Measurements from ENCODE around the gene FSD1L.
"Not testable (repeated sequence)": the region's sequence is repeated elsewhere in the genome, so short reads cannot be mapped to it uniquely, and the experiment has no call there.

Gene FSD1L

GRCh38 chr9:105535920-105536668 is 88.3 kb downstream of the FSD1L start:
- Histone ChIP-seq H3K9ac (ENCODE audit: low read depth in 1 of 2, low read length in 2 of 2) (no peak overlapping the region), H3K36me3 (ENCODE audit: control insufficient read depth in 1 of 2, insufficient read depth in 2 of 2, low read length in 2 of 2) (peaks cover 0 to 5% of the 10 kb centered on the region in 2 donors), H3K9me3 (ENCODE audit: control insufficient read depth in 1 of 2, low read length in 2 of 2) (no peaks in the 10 kb centered on the region), H3K27ac (ENCODE audit: low read depth, low read length) (no peak overlapping the region), H3K27me3 (ENCODE audit: control insufficient read depth in 1 of 2, insufficient read depth in 2 of 2, low read length in 2 of 2) (no peaks in the 10 kb centered on the region), H3K4me3 (ENCODE audit: low read depth in 1 of 2, low read length in 2 of 2) (no peak overlapping the region), H3K4me1 (ENCODE audit: control insufficient read depth in 1 of 2, insufficient read depth in 2 of 2, low read length in 2 of 2) (peaks cover 4 to 11% of the 10 kb centered on the region in 2 donors)

GRCh38 chr9:105539452-105539851 is 91.6 kb downstream of the FSD1L start:
- Histone ChIP-seq H3K27ac (ENCODE audit: low read depth, low read length) (no peak overlapping the region), H3K27me3 (ENCODE audit: control insufficient read depth in 1 of 2, insufficient read depth in 2 of 2, low read length in 2 of 2) (no peaks in the 10 kb centered on the region), H3K9ac (ENCODE audit: low read depth in 1 of 2, low read length in 2 of 2) (no peak overlapping the region), H3K36me3 (ENCODE audit: control insufficient read depth in 1 of 2, insufficient read depth in 2 of 2, low read length in 2 of 2) (peaks cover 0 to 5% of the 10 kb centered on the region in 2 donors), H3K9me3 (ENCODE audit: control insufficient read depth in 1 of 2, low read length in 2 of 2) (no peaks in the 10 kb centered on the region), H3K4me1 (ENCODE audit: control insufficient read depth in 1 of 2, insufficient read depth in 2 of 2, low read length in 2 of 2) (no peaks in the 10 kb centered on the region), H3K4me3 (ENCODE audit: low read depth in 1 of 2, low read length in 2 of 2) (no peak overlapping the region)

GRCh38 chr9:105541838-105542237 is 94.0 kb downstream of the FSD1L start:
- no peaks in the 10 kb centered on the region for H3K4me1 ChIP-seq (ENCODE audit: control insufficient read depth in 1 of 2, insufficient read depth in 2 of 2, low read length in 2 of 2)
- H3K9ac ChIP-seq (ENCODE audit: low read depth in 1 of 2, low read length in 2 of 2) = no peak overlapping the region
- H3K27ac ChIP-seq (ENCODE audit: low read depth, low read length) = no peak overlapping the region
- H3K9me3 ChIP-seq (ENCODE audit: control insufficient read depth in 1 of 2, low read length in 2 of 2) = no peaks in the 10 kb centered on the region
- peaks cover 0 to 5% of the 10 kb centered on the region in 2 donors for H3K36me3 ChIP-seq (ENCODE audit: control insufficient read depth in 1 of 2, insufficient read depth in 2 of 2, low read length in 2 of 2)
- H3K4me3 ChIP-seq (ENCODE audit: low read depth in 1 of 2, low read length in 2 of 2) = no peak overlapping the region
- H3K27me3 ChIP-seq (ENCODE audit: control insufficient read depth in 1 of 2, insufficient read depth in 2 of 2, low read length in 2 of 2) = no peaks in the 10 kb centered on the region

GRCh38 chr9:105554042-105554441 is 106.2 kb downstream of the FSD1L start:
- H3K9me3 ChIP-seq (ENCODE audit: control insufficient read depth in 1 of 2, low read length in 2 of 2) = no peaks in the 10 kb centered on the region
- no peak overlapping the region for H3K27ac ChIP-seq (ENCODE audit: low read depth, low read length)
- peaks cover 4 to 6% of the 10 kb centered on the region in 2 donors for H3K4me1 ChIP-seq (ENCODE audit: control insufficient read depth in 1 of 2, insufficient read depth in 2 of 2, low read length in 2 of 2)
- no peaks in the 10 kb centered on the region for H3K36me3 ChIP-seq (ENCODE audit: control insufficient read depth in 1 of 2, insufficient read depth in 2 of 2, low read length in 2 of 2)
- no peaks in the 10 kb centered on the region for H3K27me3 ChIP-seq (ENCODE audit: control insufficient read depth in 1 of 2, insufficient read depth in 2 of 2, low read length in 2 of 2)
- H3K4me3 ChIP-seq (ENCODE audit: low read depth in 1 of 2, low read length in 2 of 2) = no peak overlapping the region
- no peak overlapping the region for H3K9ac ChIP-seq (ENCODE audit: low read depth in 1 of 2, low read length in 2 of 2)

- Histone ChIP-seq H3K9ac (ENCODE audit: low read depth in 1 of 2, low read length in 2 of 2) (peak within 1 kb of the TSS; percentile 68 to 72), H3K4me3 (ENCODE audit: low read depth in 1 of 2, low read length in 2 of 2) (peak within 1 kb of the TSS; percentile 87 to 97), H3K27me3 (ENCODE audit: control insufficient read depth in 1 of 2, insufficient read depth in 2 of 2, low read length in 2 of 2) (no peaks in the 10 kb centered on the region), H3K9me3 (ENCODE audit: control insufficient read depth in 1 of 2, low read length in 2 of 2) (peaks cover 0 to 6% of the 10 kb centered on the region in 2 donors), H3K27ac (ENCODE audit: low read depth, low read length) (no peak within 1 kb of the TSS), H3K4me1 (ENCODE audit: control insufficient read depth in 1 of 2, insufficient read depth in 2 of 2, low read length in 2 of 2) (peaks cover 4 to 7% of the 10 kb centered on the region in 2 donors), H3K36me3 (ENCODE audit: control insufficient read depth in 1 of 2, insufficient read depth in 2 of 2, low read length in 2 of 2) (no peaks in the 10 kb centered on the region)
Measured at GRCh38 chr9:105557804-105558610, 110.2 kb downstream of the FSD1L start, which contains the start of gene FKTN. Gene FKTN (plus strand): TSS chr9:105558131. CDS start chr9:105575033, 16,902 bp downstream.

GRCh38 chr9:105572455-105572854 is 124.6 kb downstream of the FSD1L start:
- Histone ChIP-seq H3K4me3 (ENCODE audit: low read depth in 1 of 2, low read length in 2 of 2) (no peak overlapping the region), H3K4me1 (ENCODE audit: control insufficient read depth in 1 of 2, insufficient read depth in 2 of 2, low read length in 2 of 2) (no peaks in the 10 kb centered on the region), H3K9me3 (ENCODE audit: control insufficient read depth in 1 of 2, low read length in 2 of 2) (peaks cover 2 to 9% of the 10 kb centered on the region in 2 donors), H3K27ac (ENCODE audit: low read depth, low read length) (no peak overlapping the region), H3K36me3 (ENCODE audit: control insufficient read depth in 1 of 2, insufficient read depth in 2 of 2, low read length in 2 of 2) (no peaks in the 10 kb centered on the region), H3K9ac (ENCODE audit: low read depth in 1 of 2, low read length in 2 of 2) (no peak overlapping the region), H3K27me3 (ENCODE audit: control insufficient read depth in 1 of 2, insufficient read depth in 2 of 2, low read length in 2 of 2) (no peaks in the 10 kb centered on the region)

- not testable (repeated sequence) for H3K27me3 ChIP-seq (ENCODE audit: control insufficient read depth in 1 of 2, insufficient read depth in 2 of 2, low read length in 2 of 2); H3K4me1 ChIP-seq (ENCODE audit: control insufficient read depth in 1 of 2, insufficient read depth in 2 of 2, low read length in 2 of 2); H3K9ac ChIP-seq (ENCODE audit: low read depth in 1 of 2, low read length in 2 of 2); H3K9me3 ChIP-seq (ENCODE audit: control insufficient read depth in 1 of 2, low read length in 2 of 2); H3K4me3 ChIP-seq (ENCODE audit: low read depth in 1 of 2, low read length in 2 of 2); H3K36me3 ChIP-seq (ENCODE audit: control insufficient read depth in 1 of 2, insufficient read depth in 2 of 2, low read length in 2 of 2); H3K27ac ChIP-seq (ENCODE audit: low read depth, low read length)
Measured at GRCh38 chr9:105579952-105580351, 132.1 kb downstream of the FSD1L start.

GRCh38 chr9:105581550-105581949 is 133.7 kb downstream of the FSD1L start:
- not testable (repeated sequence) for H3K36me3 ChIP-seq (ENCODE audit: control insufficient read depth in 1 of 2, insufficient read depth in 2 of 2, low read length in 2 of 2); H3K4me3 ChIP-seq (ENCODE audit: low read depth in 1 of 2, low read length in 2 of 2); H3K27me3 ChIP-seq (ENCODE audit: control insufficient read depth in 1 of 2, insufficient read depth in 2 of 2, low read length in 2 of 2); H3K9me3 ChIP-seq (ENCODE audit: control insufficient read depth in 1 of 2, low read length in 2 of 2); H3K4me1 ChIP-seq (ENCODE audit: control insufficient read depth in 1 of 2, insufficient read depth in 2 of 2, low read length in 2 of 2); H3K9ac ChIP-seq (ENCODE audit: low read depth in 1 of 2, low read length in 2 of 2); H3K27ac ChIP-seq (ENCODE audit: low read depth, low read length)

GRCh38 chr9:105593145-105593544 is 145.3 kb downstream of the FSD1L start:
- no peak overlapping the region for H3K4me3 ChIP-seq (ENCODE audit: low read depth in 1 of 2, low read length in 2 of 2)
- H3K9me3 ChIP-seq (ENCODE audit: control insufficient read depth in 1 of 2, low read length in 2 of 2) = peaks cover 10 to 11% of the 10 kb centered on the region in 2 donors
- H3K36me3 ChIP-seq (ENCODE audit: control insufficient read depth in 1 of 2, insufficient read depth in 2 of 2, low read length in 2 of 2) = peaks cover 3 to 6% of the 10 kb centered on the region in 2 donors
- H3K27ac ChIP-seq (ENCODE audit: low read depth, low read length) = no peak overlapping the region
- no peak overlapping the region for H3K9ac ChIP-seq (ENCODE audit: low read depth in 1 of 2, low read length in 2 of 2)
- H3K4me1 ChIP-seq (ENCODE audit: control insufficient read depth in 1 of 2, insufficient read depth in 2 of 2, low read length in 2 of 2) = no peaks in the 10 kb centered on the region
- H3K27me3 ChIP-seq (ENCODE audit: control insufficient read depth in 1 of 2, insufficient read depth in 2 of 2, low read length in 2 of 2) = no peaks in the 10 kb centered on the region

All from duodenal mucosa (tissue), 2 donors.